Thoracic aorta (tissue), 2 donors: ENCODE results near the gene FXR2. TPM values are rescaled to one million over a fixed set of nuclear protein-coding genes. Genes with fewer than 3 reads are reported as not detected.
A peak's percentile ranks its signal among the peaks of the same experiment; 100 is the strongest.

Source experiments
- ATAC-seq: fragments of 150-250 bp; one replicate; pipeline ENCODE4 v1.8.0; 2017; ENCODE audit warnings: low read depth; ENCODE audit not compliant: insufficient number of reproducible peaks, low FRiP score
- DNase-seq: peaks from one replicate; pipeline ENCODE4 v3.0.0-alpha.2; 2020; ENCODE audit warnings: low spot score
- H3K27ac ChIP-seq, 2 donors: fragments of 200-600 bp; sonication (generic); 1 replicate in 1 of 2; 2 replicates in 1 of 2; pipeline ENCODE4 v1.5.1; 2016; ENCODE audit warnings: mild to moderate bottlenecking in 2 of 2, moderate library complexity in 2 of 2
- H3K27me3 ChIP-seq: fragments of 200-600 bp; sonication (generic); replicated peaks from 2 replicates; pipeline ENCODE4 v1.6.0; 2016; ENCODE audit warnings: mild to moderate bottlenecking; ENCODE audit not compliant: insufficient read depth
- H3K36me3 ChIP-seq: fragments of 200-600 bp; sonication (generic); one replicate; pipeline ENCODE4 v1.5.1; 2016
- H3K4me1 ChIP-seq, 2 donors: fragments of 200-600 bp; sonication (generic); 1 replicate in 1 of 2; 2 replicates in 1 of 2; pipeline versions ENCODE4 v1.5.1 to v1.6.0; 2016; ENCODE audit warnings: low read depth in 2 of 2, mild to moderate bottlenecking in 1 of 2; ENCODE audit not compliant: control insufficient read depth in 1 of 2
- H3K4me3 ChIP-seq: fragments of 200-600 bp; sonication (generic); 2 replicates; pipeline ENCODE4 v1.5.1; 2016; ENCODE audit warnings: mild to moderate bottlenecking
- H3K9me3 ChIP-seq: fragments of 200-600 bp; sonication (generic); 2 replicates; pipeline ENCODE4 v1.5.1; 2016
- total RNA-seq, 2 donors: library from RNA; depleted of rRNA; stranded (reverse); fragments of >200 nt; gene quantifications; one replicate each; pipeline versions ENCODE4 v1.1.0 to v1.2.3, GENCODE V29; 2016
- TF ChIP-seq, protein P1 (sequence below): fragments of 200-600 bp; sonication (generic); IDR thresholded peaks from one replicate; pipeline ENCODE4 v1.5.1; 2019; ENCODE audit warnings: antibody characterized with exemption

Gene FXR2
- total RNA-seq, 2 donors from 2014 or later = 42.8 to 53.9 TPM

DNA sequence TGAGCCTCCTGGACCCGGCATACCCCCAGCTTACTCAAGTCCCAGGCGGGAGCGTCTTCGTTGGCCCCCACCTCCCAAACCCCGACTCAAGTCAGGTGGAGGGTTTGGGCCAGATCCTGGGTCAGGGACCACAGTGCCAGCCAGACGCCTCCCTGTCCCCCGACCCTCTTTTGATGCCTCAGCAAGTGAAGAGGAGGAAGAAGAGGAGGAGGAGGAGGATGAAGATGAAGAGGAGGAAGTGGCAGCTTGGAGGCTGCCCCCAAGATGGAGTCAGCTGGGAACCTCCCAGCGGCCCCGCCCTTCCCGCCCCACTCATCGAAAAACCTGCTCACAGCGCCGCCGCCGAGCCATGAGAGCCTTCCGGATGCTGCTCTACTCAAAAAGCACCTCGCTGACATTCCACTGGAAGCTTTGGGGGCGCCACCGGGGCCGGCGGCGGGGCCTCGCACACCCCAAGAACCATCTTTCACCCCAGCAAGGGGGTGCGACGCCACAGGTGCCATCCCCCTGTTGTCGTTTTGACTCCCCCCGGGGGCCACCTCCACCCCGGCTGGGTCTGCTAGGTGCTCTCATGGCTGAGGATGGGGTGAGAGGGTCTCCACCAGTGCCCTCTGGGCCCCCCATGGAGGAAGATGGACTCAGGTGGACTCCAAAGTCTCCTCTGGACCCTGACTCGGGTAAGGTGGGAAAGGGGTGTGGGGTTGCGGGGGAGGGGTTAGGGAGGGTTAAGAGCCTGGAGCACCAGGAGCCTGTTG is 51.4 kb downstream of the FXR2 start:
- no peak for ATAC-seq
- no peaks in the 10 kb centered on the region for H3K27me3 ChIP-seq
- no peak for DNase-seq
- H3K27ac ChIP-seq = no peak overlapping the region
- H3K9me3 ChIP-seq = no peaks in the 10 kb centered on the region
- peaks cover 25% of the 10 kb centered on the region for H3K36me3 ChIP-seq
- H3K4me1 ChIP-seq = peaks cover 28 to 48% of the 10 kb centered on the region in 2 donors
- peak overlapping the region; percentile 97 for H3K4me3 ChIP-seq
- TF ChIP-seq, protein P1, sequence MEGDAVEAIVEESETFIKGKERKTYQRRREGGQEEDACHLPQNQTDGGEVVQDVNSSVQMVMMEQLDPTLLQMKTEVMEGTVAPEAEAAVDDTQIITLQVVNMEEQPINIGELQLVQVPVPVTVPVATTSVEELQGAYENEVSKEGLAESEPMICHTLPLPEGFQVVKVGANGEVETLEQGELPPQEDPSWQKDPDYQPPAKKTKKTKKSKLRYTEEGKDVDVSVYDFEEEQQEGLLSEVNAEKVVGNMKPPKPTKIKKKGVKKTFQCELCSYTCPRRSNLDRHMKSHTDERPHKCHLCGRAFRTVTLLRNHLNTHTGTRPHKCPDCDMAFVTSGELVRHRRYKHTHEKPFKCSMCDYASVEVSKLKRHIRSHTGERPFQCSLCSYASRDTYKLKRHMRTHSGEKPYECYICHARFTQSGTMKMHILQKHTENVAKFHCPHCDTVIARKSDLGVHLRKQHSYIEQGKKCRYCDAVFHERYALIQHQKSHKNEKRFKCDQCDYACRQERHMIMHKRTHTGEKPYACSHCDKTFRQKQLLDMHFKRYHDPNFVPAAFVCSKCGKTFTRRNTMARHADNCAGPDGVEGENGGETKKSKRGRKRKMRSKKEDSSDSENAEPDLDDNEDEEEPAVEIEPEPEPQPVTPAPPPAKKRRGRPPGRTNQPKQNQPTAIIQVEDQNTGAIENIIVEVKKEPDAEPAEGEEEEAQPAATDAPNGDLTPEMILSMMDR = no peak

DNA sequence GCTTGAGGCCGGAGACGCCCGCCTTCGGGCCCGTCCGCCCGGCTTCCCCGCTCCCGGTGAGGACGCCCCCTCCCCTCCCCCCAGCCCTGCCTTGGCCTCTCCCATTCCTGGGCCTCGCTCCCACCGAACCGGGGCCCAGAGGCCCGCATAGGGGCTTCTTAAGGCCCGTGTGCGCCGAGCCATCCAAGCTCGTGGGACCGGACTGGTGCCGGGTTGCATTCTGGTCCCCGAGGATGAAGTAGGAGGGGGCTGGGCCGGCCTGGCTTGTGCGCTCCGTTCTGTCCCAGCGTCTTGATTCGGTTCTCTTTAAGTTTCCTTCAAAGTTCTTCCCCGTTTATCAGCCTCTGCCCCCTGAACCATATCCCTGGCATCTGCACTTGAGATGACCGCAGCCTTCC is 52.5 kb downstream of the FXR2 start:
- ATAC-seq (no peak), DNase-seq (no peak)
- H3K27ac ChIP-seq = peak overlapping the region; percentile 91 to 93
- H3K27me3 ChIP-seq = no peaks in the 10 kb centered on the region
- H3K36me3 ChIP-seq = peaks cover 20% of the 10 kb centered on the region
- H3K4me3 ChIP-seq = peak overlapping the region; percentile 97
- peaks cover 36 to 59% of the 10 kb centered on the region in 2 donors for H3K4me1 ChIP-seq
- H3K9me3 ChIP-seq = no peaks in the 10 kb centered on the region
- TF ChIP-seq, protein P1 = no peak

DNA sequence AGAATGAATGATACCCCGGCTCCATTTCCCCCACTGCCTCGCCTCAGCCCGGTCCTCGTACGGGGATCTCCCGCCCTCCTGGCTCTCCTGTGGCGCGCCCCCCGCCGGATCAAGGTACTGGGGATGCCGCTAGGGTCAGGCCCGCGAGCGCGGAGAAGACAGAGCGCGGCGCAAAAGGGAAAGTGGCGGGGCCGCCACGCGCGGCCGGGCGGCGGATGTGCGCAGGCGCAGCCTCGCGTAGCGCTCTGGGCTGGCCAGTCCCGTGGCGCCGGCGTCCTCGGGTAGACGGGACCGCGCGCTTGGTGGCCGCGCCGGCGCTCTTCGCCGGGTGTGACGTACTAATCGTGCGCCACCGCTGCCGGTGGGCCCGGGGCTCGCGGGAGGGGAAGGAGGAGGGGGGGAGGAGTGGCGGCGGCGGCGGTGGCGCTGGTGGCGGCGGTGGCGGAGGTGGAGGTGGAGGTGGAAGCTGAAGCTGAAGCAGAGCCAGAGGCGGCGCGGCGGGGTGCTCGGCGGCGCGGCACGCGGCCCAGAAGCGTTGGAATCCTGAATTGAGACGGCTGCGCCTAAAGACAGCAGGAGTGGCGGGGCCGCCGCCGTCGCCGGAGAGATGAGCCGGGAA is 53.0 kb downstream of the FXR2 start, which contains the start of gene SENP3:
Gene SENP3 (plus strand): TSS at position 331 of the 619 bp plus-strand sequence. CDS start 1,158 bp downstream, outside the sequence.
- ATAC-seq (peak; percentile 57), DNase-seq (no peak)
- H3K27ac ChIP-seq = peak within 1 kb of the TSS; percentile 91 to 93
- H3K36me3 ChIP-seq = peaks cover 16% of the 10 kb centered on the region
- TF ChIP-seq, protein P1 = no peak
- no peaks in the 10 kb centered on the region for H3K27me3 ChIP-seq
- H3K4me3 ChIP-seq = peak within 1 kb of the TSS; percentile 97
- peaks cover 36 to 61% of the 10 kb centered on the region in 2 donors for H3K4me1 ChIP-seq
- no peaks in the 10 kb centered on the region for H3K9me3 ChIP-seq

DNA sequence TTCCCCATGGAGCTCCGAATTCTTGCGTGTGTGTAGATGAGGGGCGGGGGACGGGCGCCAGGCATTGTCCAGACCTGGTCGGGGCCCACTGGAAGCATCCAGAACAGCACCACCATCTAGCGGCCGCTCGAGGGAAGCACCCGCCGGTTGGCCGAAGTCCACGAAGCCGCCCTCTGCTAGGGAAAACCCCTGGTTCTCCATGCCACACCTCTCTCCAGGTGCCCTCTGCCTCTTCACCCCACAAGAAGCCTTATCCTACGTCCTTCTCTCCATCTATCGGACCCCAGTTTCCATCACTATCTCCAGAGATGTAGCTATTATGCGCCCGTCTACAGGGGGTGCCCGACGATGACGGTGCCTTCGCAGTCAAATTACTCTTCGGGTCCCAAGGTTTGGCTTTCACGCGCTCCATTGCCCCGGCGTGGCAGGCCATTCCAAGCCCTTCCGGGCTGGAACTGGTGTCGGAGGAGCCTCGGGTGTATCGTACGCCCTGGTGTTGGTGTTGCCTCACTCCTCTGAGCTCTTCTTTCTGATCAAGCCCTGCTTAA is 53.6 kb downstream of the FXR2 start:
- Histone ChIP-seq H3K4me1 (peaks cover 36 to 61% of the 10 kb centered on the region in 2 donors), H3K27ac (peak overlapping the region; percentile 91 to 93), H3K36me3 (peaks cover 16% of the 10 kb centered on the region), H3K9me3 (no peaks in the 10 kb centered on the region), H3K27me3 (no peaks in the 10 kb centered on the region), H3K4me3 (peak overlapping the region; percentile 97)
- DNase-seq (peak; percentile 70), ATAC-seq (peak; percentile 52)
- TF ChIP-seq, protein P1 = peak; percentile 85
